HEK293 (cell line): ENCODE results near the gene SPO11.
"Not testable (repeated sequence)": the region's sequence is repeated elsewhere in the genome, so short reads cannot be mapped to it uniquely, and the experiment has no call there.

ENCODE experiments used
- GLI2 ChIP-seq: fragments of 450-650 bp; formaldehyde crosslinking; IDR thresholded peaks from 2 replicates; pipeline ENCODE4; 2017; ENCODE audit warnings: missing biosample characterization, missing genetic modification characterization, low read depth, borderline replicate concordance
- HOXA7 ChIP-seq: sonication (generic); formaldehyde crosslinking; IDR thresholded peaks from 2 replicates; pipeline ENCODE4 v1.8.1; 2022; ENCODE audit warnings: missing genetic modification reagents, borderline replicate concordance
- PRDM1 ChIP-seq: fragments of 450-650 bp; formaldehyde crosslinking; IDR thresholded peaks from 2 replicates; pipeline ENCODE4; 2016; ENCODE audit warnings: missing biosample characterization, missing genetic modification characterization
- RBAK ChIP-seq: fragments of 450-650 bp; formaldehyde crosslinking; IDR thresholded peaks from 2 replicates; pipeline ENCODE4 v1.5.1; 2016; ENCODE audit warnings: missing biosample characterization, missing genetic modification characterization
- SALL2 ChIP-seq: fragments of 450-650 bp; formaldehyde crosslinking; IDR thresholded peaks from 2 replicates; pipeline ENCODE4 v1.5.0; 2017; ENCODE audit warnings: missing biosample characterization, mild to moderate bottlenecking, missing genetic modification characterization, borderline replicate concordance
- SETDB1 ChIP-seq: IDR thresholded peaks from one replicate; pipeline ENCODE4 v1.6.1; 2017; ENCODE audit warnings: mild to moderate bottlenecking, low read length, moderate library complexity, mixed read lengths; ENCODE audit not compliant: insufficient read length
- ZFP69B ChIP-seq: fragments of 450-650 bp; formaldehyde crosslinking; IDR thresholded peaks from 2 replicates; pipeline ENCODE4 v1.5.1; 2016; ENCODE audit warnings: missing biosample characterization, missing genetic modification characterization
- ZNF138 ChIP-seq: fragments of 450-650 bp; formaldehyde crosslinking; IDR thresholded peaks from 2 replicates; pipeline ENCODE4 v1.5.1; 2016; ENCODE audit warnings: missing biosample characterization, missing genetic modification characterization, borderline replicate concordance
- ZNF146 ChIP-seq: fragments of 450-650 bp; formaldehyde crosslinking; IDR thresholded peaks from 2 replicates; pipeline ENCODE4 v1.5.1; 2016; ENCODE audit warnings: missing biosample characterization, missing genetic modification characterization
- ZNF707 ChIP-seq: fragments of 450-650 bp; formaldehyde crosslinking; IDR thresholded peaks from 2 replicates; pipeline ENCODE4 v1.5.1; 2016; ENCODE audit warnings: missing biosample characterization, missing genetic modification characterization
- TF ChIP-seq, protein P1 (sequence below): fragments of 450-650 bp; formaldehyde crosslinking; IDR thresholded peaks from 2 replicates; pipeline ENCODE4 v1.5.1; 2016; ENCODE audit warnings: missing biosample characterization, missing genetic modification characterization

DNA sequence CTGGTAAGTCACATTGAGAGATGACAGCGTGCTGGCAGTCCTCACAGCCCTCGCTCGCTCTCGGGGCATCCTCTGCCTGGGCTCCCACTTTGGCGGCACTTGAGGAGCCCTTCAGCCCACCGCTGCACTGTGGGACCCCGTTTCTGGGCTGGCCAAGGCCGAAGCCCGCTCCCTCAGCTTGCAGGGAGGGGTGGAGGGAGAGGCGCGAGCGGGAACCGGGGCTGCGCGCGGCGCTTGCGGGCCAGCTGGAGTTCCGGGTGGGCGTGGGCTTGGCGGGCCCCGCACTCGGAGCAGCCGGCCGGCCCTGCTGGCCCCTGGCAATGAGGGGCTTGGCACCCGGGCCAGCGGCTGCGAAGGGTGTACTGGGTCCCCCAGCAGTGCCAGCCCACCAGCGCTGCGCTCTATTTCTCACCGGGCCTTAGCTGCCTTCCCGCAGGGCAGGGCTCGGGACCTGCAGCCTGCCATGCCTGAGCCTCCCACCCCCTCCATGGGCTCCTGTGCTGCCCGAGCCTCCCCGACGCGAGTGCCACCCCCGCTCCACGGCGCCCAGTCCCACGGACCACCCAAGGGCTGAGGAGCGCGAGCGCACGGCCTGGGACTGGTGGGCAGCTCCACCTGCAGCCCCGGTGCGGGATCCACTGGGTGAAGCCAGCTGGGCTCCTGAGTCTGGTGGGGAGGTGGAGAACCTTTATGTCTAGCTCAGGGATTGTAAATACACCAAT, 18.8 kb downstream of the SPO11 start:
- not testable (repeated sequence) for TF ChIP-seq ZNF146; SETDB1; ZNF138 (tag by site-specific recombination); ZNF707 (tag by site-specific recombination); PRDM1 (tag by site-specific recombination); HOXA7 (CRISPR knock-in tag); RBAK (tag by site-specific recombination); GLI2 (tag by site-specific recombination); ZFP69B (tag by site-specific recombination); SALL2 (tag by site-specific recombination)
- TF ChIP-seq, protein P1, sequence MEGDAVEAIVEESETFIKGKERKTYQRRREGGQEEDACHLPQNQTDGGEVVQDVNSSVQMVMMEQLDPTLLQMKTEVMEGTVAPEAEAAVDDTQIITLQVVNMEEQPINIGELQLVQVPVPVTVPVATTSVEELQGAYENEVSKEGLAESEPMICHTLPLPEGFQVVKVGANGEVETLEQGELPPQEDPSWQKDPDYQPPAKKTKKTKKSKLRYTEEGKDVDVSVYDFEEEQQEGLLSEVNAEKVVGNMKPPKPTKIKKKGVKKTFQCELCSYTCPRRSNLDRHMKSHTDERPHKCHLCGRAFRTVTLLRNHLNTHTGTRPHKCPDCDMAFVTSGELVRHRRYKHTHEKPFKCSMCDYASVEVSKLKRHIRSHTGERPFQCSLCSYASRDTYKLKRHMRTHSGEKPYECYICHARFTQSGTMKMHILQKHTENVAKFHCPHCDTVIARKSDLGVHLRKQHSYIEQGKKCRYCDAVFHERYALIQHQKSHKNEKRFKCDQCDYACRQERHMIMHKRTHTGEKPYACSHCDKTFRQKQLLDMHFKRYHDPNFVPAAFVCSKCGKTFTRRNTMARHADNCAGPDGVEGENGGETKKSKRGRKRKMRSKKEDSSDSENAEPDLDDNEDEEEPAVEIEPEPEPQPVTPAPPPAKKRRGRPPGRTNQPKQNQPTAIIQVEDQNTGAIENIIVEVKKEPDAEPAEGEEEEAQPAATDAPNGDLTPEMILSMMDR (tag by site-specific recombination), result not testable (repeated sequence)
